PC-3 (cell line): ENCODE measurements around the gene AMPD1. TPM values are rescaled to one million over a fixed set of nuclear protein-coding genes. Genes with fewer than 3 reads are reported as not detected.
A peak's percentile ranks its signal among the peaks of the same experiment; 100 is the strongest.

Source experiments
- ATAC-seq: fragments of 200-7000 bp; cut with Tn5 transposase; 2 replicates; pipeline ENCODE4 v1.9.1; 2020; ENCODE audit warnings: mild to moderate bottlenecking, moderate library complexity
- BruUV-seq: library from RNA; stranded (reverse); fragments of 400-500 nt; replicated peaks from 2 replicates; lab custom pipeline; 2021; lab: Mats Ljungman, UMichigan
- CTCF ChIA-PET: fragments of 300-600 bp; sonication (Branson Sonifier 250); formaldehyde crosslinking; loops from one replicate; lab custom pipeline; 2022; ENCODE audit warnings: antibody characterized with exemption; lab: Charles Lee
- POLR2A ChIA-PET: fragments of 300-600 bp; sonication (Branson Sonifier 250); formaldehyde crosslinking; loops from one replicate; lab custom pipeline; 2022; ENCODE audit warnings: antibody characterized with exemption; ENCODE audit not compliant: unreplicated experiment; lab: Charles Lee
- DNase-seq: peaks from one replicate; pipeline ENCODE4 v3.0.0-alpha.2; 2015
- H2AFZ ChIP-seq: fragments of 300-600 bp; sonication (generic); 2 replicates; pipeline ENCODE4 v1.6.0; 2016; ENCODE audit warnings: antibody characterized with exemption, low read length
- H3F3A ChIP-seq: fragments of 300-600 bp; sonication (generic); one replicate; pipeline ENCODE4 v1.6.0; 2017; ENCODE audit warnings: antibody characterized with exemption, low read length, control low read depth, mild to moderate bottlenecking; ENCODE audit not compliant: unreplicated experiment
- H3K27ac ChIP-seq: fragments of 300-600 bp; sonication (generic); 2 replicates; pipeline ENCODE4 v1.5.1; 2016; ENCODE audit warnings: mild to moderate bottlenecking, low read length
- H3K27me3 ChIP-seq: fragments of 300-600 bp; sonication (generic); 2 replicates; pipeline ENCODE4 v1.6.1; 2016; ENCODE audit warnings: low read length, mixed read lengths
- H3K36me3 ChIP-seq: fragments of 300-600 bp; sonication (generic); 2 replicates; pipeline ENCODE4 v1.6.1; 2016; ENCODE audit warnings: low read depth, mixed run types, low read length, mixed read lengths
- H3K4me1 ChIP-seq: fragments of 300-600 bp; sonication (generic); 2 replicates; pipeline ENCODE4 v1.5.1; 2016; ENCODE audit warnings: low read length; ENCODE audit not compliant: insufficient read depth
- H3K4me2 ChIP-seq: fragments of 300-600 bp; sonication (generic); 2 replicates; pipeline ENCODE4 v1.6.0; 2016; ENCODE audit warnings: low read length
- H3K4me3 ChIP-seq: fragments of 300-600 bp; sonication (generic); 2 replicates; pipeline ENCODE4 v1.5.1; 2016; ENCODE audit warnings: mild to moderate bottlenecking, low read length, mixed read lengths
- H3K79me2 ChIP-seq: fragments of 300-600 bp; sonication (generic); 2 replicates; pipeline ENCODE4 v1.6.1; 2017; ENCODE audit warnings: low read length, mixed read lengths
- H3K9ac ChIP-seq: fragments of 300-600 bp; sonication (generic); 2 replicates; pipeline ENCODE4 v1.6.0; 2016; ENCODE audit warnings: mild to moderate bottlenecking, low read length
- H3K9me2 ChIP-seq: fragments of 300-600 bp; sonication (generic); replicated peaks from 2 replicates; pipeline ENCODE4 v1.6.1; 2016; ENCODE audit warnings: mixed run types, low read length, mixed read lengths
- H3K9me3 ChIP-seq: fragments of 300-600 bp; sonication (generic); 2 replicates; pipeline ENCODE4 v1.6.1; 2016; ENCODE audit warnings: low read length, mixed read lengths
- H4K20me1 ChIP-seq: fragments of 300-600 bp; sonication (generic); 2 replicates; pipeline ENCODE4 v1.6.1; 2016; ENCODE audit warnings: low read length, mixed read lengths
- CTCF ChIP-seq: fragments of 300-600 bp; sonication (generic); conservative IDR thresholded peaks from 2 replicates; pipeline ENCODE4 v1.5.1; 2017; ENCODE audit warnings: antibody characterized with exemption, low read depth, mild to moderate bottlenecking, low read length
- EZH2 ChIP-seq: fragments of 300-600 bp; sonication (generic); IDR thresholded peaks from one replicate; pipeline ENCODE4 v1.6.1; 2017; ENCODE audit warnings: antibody characterized with exemption, mild to moderate bottlenecking, low read length; ENCODE audit not compliant: unreplicated experiment
- EZH2phosphoT487 ChIP-seq: fragments of 300-600 bp; sonication (generic); IDR thresholded peaks from 2 replicates; pipeline ENCODE4 v1.6.1; 2018; ENCODE audit warnings: mild to moderate bottlenecking, antibody characterized with exemption, low read length, borderline replicate concordance
- intact Hi-C: fragments of 100-400 bp; cut with micrococcal nuclease; formaldehyde crosslinking; loops from 2 replicates; pipeline ENCODE4 v1.9.0; 2023
- total RNA-seq: library from RNA; depleted of rRNA; stranded (reverse); fragments of >200 nt; gene quantifications from 2 replicates; pipeline ENCODE4 v1.2.3, GENCODE V29; 2014

The AMPD1 gene
- total RNA-seq, 1 experiment from 2014 or later, result not detected

DNA sequence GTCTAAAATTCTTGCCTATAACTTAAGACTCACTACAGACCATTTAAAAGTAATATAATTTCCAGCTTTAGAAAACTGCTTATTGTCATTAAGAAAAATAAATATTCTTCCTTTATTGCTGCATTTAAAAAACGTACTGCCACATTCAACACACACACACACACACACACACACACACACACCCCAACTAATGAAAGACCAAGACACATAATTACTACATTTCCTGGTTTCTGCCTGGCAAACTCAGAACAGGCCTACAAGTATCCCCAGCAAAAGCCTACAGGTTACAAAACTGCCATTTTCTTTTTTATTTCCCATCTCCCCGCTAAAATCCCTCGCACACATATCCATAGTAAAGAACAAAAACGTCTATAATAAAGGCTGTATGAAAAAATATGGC is 27.0 kb downstream of the AMPD1 start:
- Histone ChIP-seq H3K9me3 (no peaks in the 10 kb centered on the region), H3K27ac (no peak overlapping the region), H3K9me2 (no peaks in the 10 kb centered on the region), H3K27me3 (no peaks in the 10 kb centered on the region), H3K79me2 (no peaks in the 10 kb centered on the region), H3F3A (no peaks in the 10 kb centered on the region), H3K4me3 (no peak overlapping the region), H4K20me1 (no peaks in the 10 kb centered on the region), H3K4me1 (peaks cover 12% of the 10 kb centered on the region), H3K4me2 (peak overlapping the region; percentile 92), H3K9ac (no peak overlapping the region), H3K36me3 (no peaks in the 10 kb centered on the region), H2AFZ (no peak overlapping the region)
- ATAC-seq (no peak), DNase-seq (no peak)
- intact Hi-C loops, result no loop called here
- CTCF ChIA-PET, result interaction anchor here (0.6 kb wide), 1 partner anchor 1059 kb away, joined by 3 read pairs; no protein-coding TSS in a partner anchor
- POLR2A ChIA-PET, result interaction anchor here (0.6 kb wide), 1 partner anchor 1436 kb away, joined by 3 read pairs; no protein-coding TSS in a partner anchor
- no peak for TF ChIP-seq EZH2
- TF ChIP-seq CTCF, result no peak
- TF ChIP-seq EZH2phosphoT487, result no peak
- no TSS peak for BruUV-seq

- no peak for DNase-seq
- H3K9me2 ChIP-seq, result no peaks in the 10 kb centered on the region
- BruUV-seq, result no TSS peak
- no peak overlapping the region for H3K27ac ChIP-seq
- no peak for ATAC-seq
- H3K4me1 ChIP-seq, result peaks cover 12% of the 10 kb centered on the region
- no peaks in the 10 kb centered on the region for H3K79me2 ChIP-seq
- H3F3A ChIP-seq, result no peaks in the 10 kb centered on the region
- intact Hi-C loops, result no loop called here
- H3K9me3 ChIP-seq, result no peaks in the 10 kb centered on the region
- H3K4me3 ChIP-seq, result no peak overlapping the region
- H4K20me1 ChIP-seq, result no peaks in the 10 kb centered on the region
- no peak overlapping the region for H3K9ac ChIP-seq
- ChIA-PET CTCF (no interaction called here), POLR2A (no interaction called here)
- no peaks in the 10 kb centered on the region for H3K27me3 ChIP-seq
- H3K4me2 ChIP-seq, result no peak overlapping the region
- no peaks in the 10 kb centered on the region for H3K36me3 ChIP-seq
- H2AFZ ChIP-seq, result no peak overlapping the region
- no peak for TF ChIP-seq EZH2phosphoT487
- no peak for TF ChIP-seq EZH2
- TF ChIP-seq CTCF, result no peak
Measured at GRCh38 chr1:114666954-114667353, 28.4 kb downstream of the AMPD1 start.

DNA sequence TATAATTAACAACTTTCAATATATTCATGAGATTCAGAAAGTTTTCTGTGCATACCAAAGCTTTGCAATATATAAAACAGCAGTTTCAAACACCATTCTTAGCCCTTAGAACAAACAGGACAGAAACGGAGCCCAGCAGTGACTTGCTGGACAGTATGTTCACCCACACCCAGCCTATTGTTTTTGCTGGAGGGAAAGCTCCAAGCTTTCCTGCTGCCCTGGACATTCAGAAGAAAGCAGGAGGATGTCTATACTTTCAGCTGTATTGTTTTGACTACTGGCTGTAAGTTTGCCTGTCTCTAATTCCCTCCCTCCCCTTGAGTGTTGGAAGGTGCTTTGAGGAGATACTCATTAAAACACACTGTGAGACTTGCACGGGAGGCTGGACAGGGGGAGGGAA is 35.1 kb downstream of the AMPD1 start:
- POLR2A ChIA-PET, result no interaction called here
- Histone ChIP-seq H3K9ac (no peak overlapping the region), H2AFZ (no peak overlapping the region), H3F3A (no peaks in the 10 kb centered on the region), H3K9me2 (no peaks in the 10 kb centered on the region), H3K4me3 (no peak overlapping the region), H3K27ac (no peak overlapping the region), H3K4me2 (no peak overlapping the region), H3K4me1 (no peaks in the 10 kb centered on the region), H3K36me3 (no peaks in the 10 kb centered on the region), H3K27me3 (no peaks in the 10 kb centered on the region), H4K20me1 (no peaks in the 10 kb centered on the region), H3K9me3 (no peaks in the 10 kb centered on the region), H3K79me2 (no peaks in the 10 kb centered on the region)
- no peak for TF ChIP-seq EZH2phosphoT487
- no peak for TF ChIP-seq EZH2
- DNase-seq (no peak), ATAC-seq (no peak)
- intact Hi-C loops, result loop anchor here (5.0 kb wide), 1 partner anchor 38 kb away; no protein-coding TSS in a partner anchor
- no TSS peak for BruUV-seq
- CTCF ChIA-PET, result no interaction called here
